Neural crest cell (in vitro differentiated cells): ENCODE measurements around the gene SLAMF6. TPM values are rescaled to one million over a fixed set of nuclear protein-coding genes. Genes with fewer than 3 reads are reported as not detected.

Experiments
- DNase-seq: peaks from one replicate; pipeline ENCODE4 v3.0.0; 2021; ENCODE audit warnings: low read depth, mixed read lengths, low spot score
- H3K27ac Mint-ChIP-seq: one replicate; pipeline ENCODE4 v1.8.0; 2021; ENCODE audit warnings: mild to moderate bottlenecking, mixed read lengths; ENCODE audit not compliant: unreplicated experiment
- H3K27me3 Mint-ChIP-seq: 2 replicates; pipeline ENCODE4 v1.8.0; 2021; ENCODE audit warnings: low read depth, mild to moderate bottlenecking, mixed read lengths
- H3K36me3 Mint-ChIP-seq: 2 replicates; pipeline ENCODE4 v1.8.0; 2021; ENCODE audit warnings: low read depth, mild to moderate bottlenecking, mixed read lengths
- H3K4me1 Mint-ChIP-seq: 2 replicates; pipeline ENCODE4 v1.8.0; 2021; ENCODE audit warnings: mixed read lengths
- H3K4me3 Mint-ChIP-seq: one replicate; pipeline ENCODE4 v1.8.0; 2021; ENCODE audit warnings: mild to moderate bottlenecking, mixed read lengths
- H3K9me3 Mint-ChIP-seq: 2 replicates; pipeline ENCODE4 v1.8.0; 2021; ENCODE audit warnings: mixed read lengths
- total RNA-seq: library from RNA; stranded (reverse); gene quantifications from 2 replicates; pipeline ENCODE4 v1.2.1, GENCODE V29; 2021
- TF ChIP-seq, protein P1 (sequence below): fragments of 200-600 bp; sonication (generic); conservative IDR thresholded peaks from 2 replicates; pipeline ENCODE4 v1.5.0; 2021; ENCODE audit warnings: antibody characterized with exemption, mild to moderate bottlenecking

The SLAMF6 gene
- total RNA-seq, 1 donor from 2014 or later, result not detected

DNA sequence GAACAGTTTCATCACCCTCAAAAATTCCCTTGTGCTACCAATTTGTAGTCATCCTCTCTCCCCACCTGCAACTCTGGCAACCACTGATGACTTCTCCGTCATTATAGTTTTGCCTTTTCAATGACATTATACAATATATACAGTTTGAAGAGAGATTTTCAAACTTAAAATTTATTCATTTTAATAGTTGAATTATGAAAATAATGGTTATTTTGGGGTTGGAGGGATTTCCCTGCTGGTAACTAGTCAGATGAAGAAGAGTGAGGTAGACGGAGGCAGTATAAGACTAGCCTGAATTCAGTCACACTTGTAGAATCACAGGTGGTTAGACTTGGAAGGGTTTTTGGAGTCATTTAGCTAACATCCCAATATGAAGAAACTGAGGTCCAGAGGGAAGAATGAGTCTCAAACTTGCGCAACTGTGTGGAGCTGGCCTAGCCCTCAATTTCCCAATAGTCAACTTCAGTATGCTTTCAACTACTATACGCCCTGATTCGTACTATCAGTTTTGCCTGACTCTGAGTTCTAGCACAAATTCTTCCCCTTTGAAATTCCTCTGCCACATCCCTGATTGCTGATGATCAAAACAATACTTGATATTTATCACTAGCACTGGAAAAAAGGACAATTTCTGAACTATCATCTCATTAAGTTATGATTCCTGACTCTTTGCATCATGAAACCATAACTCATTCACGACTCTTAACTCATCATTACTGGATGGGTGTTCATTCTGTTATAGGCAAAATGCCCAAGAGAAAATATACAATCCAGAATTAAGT, 68.5 kb downstream of the SLAMF6 start:
- Mint-ChIP-seq H3K4me1 (peaks cover 7% of the 10 kb centered on the region), H3K27me3 (no peaks in the 10 kb centered on the region), H3K4me3 (no peak overlapping the region), H3K27ac (no peak overlapping the region), H3K36me3 (no peaks in the 10 kb centered on the region), H3K9me3 (no peaks in the 10 kb centered on the region)
- TF ChIP-seq, protein P1, sequence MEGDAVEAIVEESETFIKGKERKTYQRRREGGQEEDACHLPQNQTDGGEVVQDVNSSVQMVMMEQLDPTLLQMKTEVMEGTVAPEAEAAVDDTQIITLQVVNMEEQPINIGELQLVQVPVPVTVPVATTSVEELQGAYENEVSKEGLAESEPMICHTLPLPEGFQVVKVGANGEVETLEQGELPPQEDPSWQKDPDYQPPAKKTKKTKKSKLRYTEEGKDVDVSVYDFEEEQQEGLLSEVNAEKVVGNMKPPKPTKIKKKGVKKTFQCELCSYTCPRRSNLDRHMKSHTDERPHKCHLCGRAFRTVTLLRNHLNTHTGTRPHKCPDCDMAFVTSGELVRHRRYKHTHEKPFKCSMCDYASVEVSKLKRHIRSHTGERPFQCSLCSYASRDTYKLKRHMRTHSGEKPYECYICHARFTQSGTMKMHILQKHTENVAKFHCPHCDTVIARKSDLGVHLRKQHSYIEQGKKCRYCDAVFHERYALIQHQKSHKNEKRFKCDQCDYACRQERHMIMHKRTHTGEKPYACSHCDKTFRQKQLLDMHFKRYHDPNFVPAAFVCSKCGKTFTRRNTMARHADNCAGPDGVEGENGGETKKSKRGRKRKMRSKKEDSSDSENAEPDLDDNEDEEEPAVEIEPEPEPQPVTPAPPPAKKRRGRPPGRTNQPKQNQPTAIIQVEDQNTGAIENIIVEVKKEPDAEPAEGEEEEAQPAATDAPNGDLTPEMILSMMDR, result no peak
- no peak for DNase-seq

DNA sequence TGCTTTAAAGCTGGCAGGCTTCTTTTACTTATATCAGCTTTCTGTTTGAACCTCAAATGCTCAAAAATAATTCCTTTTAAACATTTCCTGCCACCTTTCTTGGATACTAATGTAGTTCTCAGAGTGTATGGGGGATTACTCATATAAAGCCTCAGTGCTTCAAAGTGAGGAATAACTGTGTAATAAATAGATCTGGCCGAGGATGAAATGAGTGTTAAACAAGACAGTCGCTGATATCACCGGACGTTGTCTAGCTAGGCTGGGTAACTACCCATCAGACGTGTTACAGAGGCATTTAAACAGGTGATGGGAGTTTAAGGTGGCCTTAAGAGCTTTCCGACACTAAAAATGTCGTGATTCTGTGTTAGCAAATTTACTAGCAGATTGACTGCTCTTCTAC, 69.6 kb downstream of the SLAMF6 start:
- H3K27ac Mint-ChIP-seq, result no peak overlapping the region
- no peaks in the 10 kb centered on the region for H3K36me3 Mint-ChIP-seq
- no peaks in the 10 kb centered on the region for H3K27me3 Mint-ChIP-seq

DNA sequence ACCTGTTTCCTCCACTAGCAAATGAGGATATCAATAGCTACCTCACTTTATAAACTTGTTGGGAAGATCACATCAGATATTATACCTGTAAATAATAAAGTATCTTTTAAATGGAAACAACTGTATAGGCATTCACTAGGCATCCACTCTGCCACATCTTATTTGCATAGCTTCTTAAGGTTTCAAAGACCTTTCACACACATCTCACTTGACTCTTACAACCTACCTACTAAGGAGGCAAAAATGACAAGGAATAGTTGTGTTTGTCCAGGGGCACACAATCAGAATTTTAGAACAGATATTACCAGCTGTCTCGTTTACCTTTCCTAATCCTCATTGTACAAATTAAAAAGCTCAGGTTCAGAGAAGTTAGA, 71.2 kb downstream of the SLAMF6 start:
- TF ChIP-seq, protein P1, result no peak
- H3K4me3 Mint-ChIP-seq, result no peak overlapping the region
- DNase-seq, result no peak
- H3K27ac Mint-ChIP-seq, result no peak overlapping the region
- no peaks in the 10 kb centered on the region for H3K9me3 Mint-ChIP-seq
- H3K4me1 Mint-ChIP-seq, result no peaks in the 10 kb centered on the region
- peaks cover 2% of the 10 kb centered on the region for H3K27me3 Mint-ChIP-seq
- no peaks in the 10 kb centered on the region for H3K36me3 Mint-ChIP-seq

More for the DNA sequence above, 69.6 kb downstream of the SLAMF6 start:
- no peak for DNase-seq
- H3K4me3 Mint-ChIP-seq, result no peak overlapping the region
- H3K4me1 Mint-ChIP-seq, result no peaks in the 10 kb centered on the region
- TF ChIP-seq, protein P1, result no peak
- H3K9me3 Mint-ChIP-seq, result no peaks in the 10 kb centered on the region

DNA sequence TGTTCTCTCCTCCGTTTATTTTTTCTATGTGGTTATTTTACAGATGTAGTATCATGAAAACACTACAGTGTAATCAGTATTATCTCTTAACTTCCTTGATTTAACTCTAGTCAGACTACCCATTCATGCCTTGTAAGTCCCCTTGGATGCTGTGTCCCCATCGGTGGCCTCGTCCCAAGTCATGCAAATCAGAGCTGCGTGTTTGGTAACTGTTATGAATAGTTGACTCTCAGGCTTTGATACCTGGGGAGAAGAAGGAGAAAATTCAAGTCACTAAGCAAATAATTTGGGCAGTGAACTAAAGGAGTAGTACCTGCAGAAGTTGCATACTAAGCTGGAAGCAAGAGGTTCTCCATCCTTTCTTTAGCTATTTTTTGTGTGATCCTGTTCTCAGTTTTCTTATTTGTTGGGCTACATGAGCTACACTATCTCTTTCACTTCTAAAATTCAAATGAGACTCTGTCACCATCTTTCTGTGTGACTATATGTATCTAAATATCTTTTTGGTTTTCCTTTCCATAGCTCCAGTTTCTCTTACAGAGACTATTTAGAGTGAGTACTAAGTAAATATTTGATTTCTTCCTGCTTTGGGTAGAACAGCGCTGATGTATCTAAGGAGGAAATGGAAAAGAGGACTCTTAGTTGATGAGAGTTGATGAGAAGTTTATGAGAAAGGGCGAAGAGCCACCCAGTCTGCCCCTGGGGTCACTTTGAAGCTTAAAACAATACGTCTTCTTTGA, 71.8 kb downstream of the SLAMF6 start:
- Mint-ChIP-seq H3K27me3 (peaks cover 2% of the 10 kb centered on the region), H3K4me3 (no peak overlapping the region), H3K9me3 (no peaks in the 10 kb centered on the region), H3K4me1 (no peaks in the 10 kb centered on the region), H3K36me3 (no peaks in the 10 kb centered on the region), H3K27ac (no peak overlapping the region)
- TF ChIP-seq, protein P1, result no peak
- no peak for DNase-seq

DNA sequence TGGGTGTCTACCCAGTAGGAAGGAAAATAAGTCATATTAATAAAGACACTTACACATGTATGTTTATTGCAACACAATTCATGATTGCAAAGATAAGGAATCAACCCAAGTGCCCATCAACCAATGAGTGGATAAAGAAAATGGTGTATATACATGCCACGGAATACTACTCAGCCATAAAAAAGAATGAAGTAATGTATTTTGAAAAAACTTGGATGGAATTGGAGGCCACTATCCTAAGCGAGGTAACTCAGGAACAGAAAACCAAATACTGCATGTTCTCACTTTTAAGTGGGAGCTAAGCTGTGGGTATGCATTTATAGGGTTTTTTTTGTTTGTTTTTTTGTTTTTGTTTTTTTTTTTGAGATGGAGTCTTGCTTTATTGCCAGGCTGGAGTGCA, 73.6 kb downstream of the SLAMF6 start:
- peaks cover 2% of the 10 kb centered on the region for H3K27me3 Mint-ChIP-seq
- H3K36me3 Mint-ChIP-seq, result no peaks in the 10 kb centered on the region
- DNase-seq, result no peak
- no peaks in the 10 kb centered on the region for H3K9me3 Mint-ChIP-seq
- no peaks in the 10 kb centered on the region for H3K4me1 Mint-ChIP-seq
- TF ChIP-seq, protein P1, result no peak
- no peak overlapping the region for H3K4me3 Mint-ChIP-seq
- H3K27ac Mint-ChIP-seq, result no peak overlapping the region
